HepG2 (cell line): ENCODE data around the gene ZNF318. TPM values are rescaled to one million over a fixed set of nuclear protein-coding genes. Genes with fewer than 3 reads are reported as not detected.

Experiments
- CSRNP1 ChIP-seq: sonication (generic); formaldehyde crosslinking; IDR thresholded peaks from 2 replicates; pipeline ENCODE4 v1.8.1; 2023; ENCODE audit warnings: mild to moderate bottlenecking, missing genetic modification reagents
- EP300 ChIP-seq, 3 experiments: sonication (generic) in 1 of 3; formaldehyde crosslinking in 1 of 3; IDR thresholded peaks; 2 replicates each; pipeline versions ENCODE4 v1.5.1 to v1.6.1; 2011 to 2020; ENCODE audit warnings: low read depth in 2 of 3, low read length in 2 of 3, borderline replicate concordance in 1 of 3, improper control_type of control experiment in 1 of 3, mild to moderate bottlenecking in 1 of 3, missing genetic modification reagents in 1 of 3, moderate library complexity in 1 of 3
- FOXK1 ChIP-seq: sonication (generic); formaldehyde crosslinking; IDR thresholded peaks from 2 replicates; pipeline ENCODE4 v1.4.0; 2020; ENCODE audit warnings: low read depth, missing genetic modification reagents, borderline replicate concordance
- LRRFIP1 ChIP-seq: sonication (generic); formaldehyde crosslinking; conservative IDR thresholded peaks from 2 replicates; pipeline ENCODE4 v1.4.0; 2020; ENCODE audit warnings: missing genetic modification reagents
- NONO ChIP-seq, 2 experiments: fragments of 450-650 bp in 1 of 2; sonication (generic) in 1 of 2; formaldehyde crosslinking in 1 of 2; IDR thresholded peaks in 1 of 2; conservative IDR thresholded peaks in 1 of 2; 2 replicates each; pipeline versions ENCODE4 v1.6.1 to v1.8.0; 2017 to 2022; ENCODE audit warnings: mild to moderate bottlenecking in 1 of 2, missing genetic modification reagents in 1 of 2, moderate library complexity in 1 of 2
- NR3C1 ChIP-seq: sonication (generic); formaldehyde crosslinking; IDR thresholded peaks from 2 replicates; pipeline ENCODE4 v1.4.0; 2020; ENCODE audit warnings: missing genetic modification reagents
- POLR2A ChIP-seq, 2 experiments: IDR thresholded peaks; 2 replicates each; pipeline ENCODE4 v1.6.1; 2011; ENCODE audit warnings: low read depth in 2 of 2, low read length in 2 of 2, mild to moderate bottlenecking in 1 of 2, moderate library complexity in 1 of 2; ENCODE audit not compliant: insufficient read depth in 1 of 2
- PRPF4 ChIP-seq: fragments of 200-400 bp; formaldehyde crosslinking; IDR thresholded peaks from 2 replicates; pipeline ENCODE4 v1.6.1; 2016; ENCODE audit warnings: low read length, low read depth; ENCODE audit not compliant: poor library complexity, severe bottlenecking
- RORA ChIP-seq: sonication (generic); formaldehyde crosslinking; IDR thresholded peaks from 2 replicates; pipeline ENCODE4 v1.5.0; 2020; ENCODE audit warnings: mild to moderate bottlenecking, missing genetic modification reagents, moderate library complexity
- SIX4 ChIP-seq: sonication (generic); formaldehyde crosslinking; IDR thresholded peaks from 2 replicates; pipeline ENCODE4 v1.4.0; 2020; ENCODE audit warnings: missing genetic modification reagents
- THRA ChIP-seq: sonication (generic); formaldehyde crosslinking; IDR thresholded peaks from 2 replicates; pipeline ENCODE4 v1.4.0; 2020; ENCODE audit warnings: missing genetic modification reagents, borderline replicate concordance
- ZNF230 ChIP-seq: sonication (generic); formaldehyde crosslinking; IDR thresholded peaks from 2 replicates; pipeline ENCODE4 v1.4.0; 2020; ENCODE audit warnings: mild to moderate bottlenecking, missing genetic modification reagents
- ZNF564 ChIP-seq: sonication (generic); formaldehyde crosslinking; IDR thresholded peaks from 2 replicates; pipeline ENCODE4 v1.8.1; 2023; ENCODE audit warnings: mild to moderate bottlenecking, missing genetic modification reagents
- ZNF660 ChIP-seq: sonication (generic); formaldehyde crosslinking; IDR thresholded peaks from 2 replicates; pipeline ENCODE4 v1.5.1; 2020; ENCODE audit warnings: mild to moderate bottlenecking, low read depth, missing genetic modification reagents, borderline replicate concordance
- ZNF777 ChIP-seq: sonication (generic); formaldehyde crosslinking; IDR thresholded peaks from 2 replicates; pipeline ENCODE4 v1.4.0; 2020; ENCODE audit warnings: missing genetic modification reagents
- ZNF788 ChIP-seq: sonication (generic); formaldehyde crosslinking; IDR thresholded peaks from 2 replicates; pipeline ENCODE4 v1.5.0; 2020; ENCODE audit warnings: mild to moderate bottlenecking, missing genetic modification reagents, borderline replicate concordance
- ZNF800 ChIP-seq: sonication (generic); formaldehyde crosslinking; IDR thresholded peaks from 2 replicates; pipeline ENCODE4 v1.4.0; 2020; ENCODE audit warnings: missing genetic modification reagents
- ZNF841 ChIP-seq: sonication (generic); formaldehyde crosslinking; IDR thresholded peaks from 2 replicates; pipeline ENCODE4 v1.8.1; 2023; ENCODE audit warnings: missing genetic modification reagents, borderline replicate concordance
- ZNF878 ChIP-seq: sonication (generic); formaldehyde crosslinking; IDR thresholded peaks from 2 replicates; pipeline ENCODE4 v1.8.1; 2023; ENCODE audit warnings: mild to moderate bottlenecking, missing genetic modification reagents, moderate library complexity
- ZSCAN20 ChIP-seq: sonication (generic); formaldehyde crosslinking; IDR thresholded peaks from 2 replicates; pipeline ENCODE4 v1.4.0; 2020; ENCODE audit warnings: missing genetic modification reagents, mild to moderate bottlenecking, borderline replicate concordance
- polyA plus RNA-seq, 8 experiments: library from polyadenylated mRNA; depleted of rRNA in 3 of 8; stranded (reverse) in 7 of 8; unstranded in 1 of 8; fragments of >200 nt; fragmentation: Illumina TruSeq in 4 of 8; extraction: Trizol in 4 of 8; gene quantifications; 2 replicates each; pipeline versions ENCODE4 v1.2.1 to v1.2.3, GENCODE V29; 2011 to 2016; ENCODE audit warnings: low read depth in 4 of 8, missing spikeins in 1 of 8, mixed read lengths in 1 of 8; ENCODE audit not compliant: insufficient read depth in 1 of 8
- total RNA-seq, 5 experiments: library from RNA; depleted of rRNA; stranded (reverse); fragments of >200 nt; fragmentation: Illumina TruSeq; extraction: Trizol; gene quantifications; 2 replicates each; pipeline ENCODE4 v1.2.3, GENCODE V29; 2016; ENCODE audit warnings: low read depth in 1 of 5

ZNF318 gene
- total and polyA plus RNA-seq, 2 of the 13 experiments (the other 11 are each of a cell fraction or from before 2014, with no cell fraction given) = 13.0 to 14.5 TPM

GRCh38 chr6:43308101-43308989 is 61.1 kb downstream of the ZNF318 start, which contains the start of gene CRIP3 (continued):
- TF ChIP-seq ZNF878 (CRISPR knock-in tag) = no peak
- no peak for TF ChIP-seq SIX4
- TF ChIP-seq NR3C1 (CRISPR knock-in tag) = no peak
- no peak; the same call in 1 of the 2 replicates for TF ChIP-seq ZNF800
- no peak for TF ChIP-seq ZNF841 (CRISPR knock-in tag)
- no peak for TF ChIP-seq EP300 (IDR thresholded peaks at IDR 0.05; ENCODE audit: low read depth in 2 of 2, low read length in 2 of 2)
- no peak for TF ChIP-seq EP300 (CRISPR knock-in tag; IDR thresholded peaks at IDR 0.05; ENCODE audit: borderline replicate concordance)
- TF ChIP-seq ZNF564 (CRISPR knock-in tag) = peak; percentile 51; the same call in 1 of the 2 replicates
- TF ChIP-seq ZNF230 (CRISPR knock-in tag) = no peak
- TF ChIP-seq THRA (CRISPR knock-in tag) = peak; percentile 13; the same call in 1 of the 2 replicates
- TF ChIP-seq POLR2A (IDR thresholded peaks at IDR 0.05; ENCODE audit: insufficient read depth in 1 of 2, low read depth in 2 of 2, low read length in 2 of 2) = peak in 1 of 2 experiments; percentile 23; a peak in 2 of 4 replicates
- TF ChIP-seq ZNF788 (CRISPR knock-in tag) = no peak; the same call in 1 of the 2 replicates
- TF ChIP-seq PRPF4 = no peak
- no peak for TF ChIP-seq NONO (IDR thresholded peaks at IDR 0.05)
- no peak; the same call in none of the 2 replicates for TF ChIP-seq NONO (CRISPR knock-in tag; conservative IDR thresholded peaks at IDR 0.05)
- no peak for TF ChIP-seq RORA
- TF ChIP-seq FOXK1 = no peak
- no peak for TF ChIP-seq CSRNP1 (CRISPR knock-in tag)
- TF ChIP-seq ZNF777 (CRISPR knock-in tag) = 0 out of 2 replicates have a peak, but pooled peaks have one; percentile 20
- no peak for TF ChIP-seq LRRFIP1 (CRISPR knock-in tag)
- TF ChIP-seq ZSCAN20 = 0 out of 2 replicates have a peak, but pooled peaks have one; percentile 28
- TF ChIP-seq ZNF660 (CRISPR knock-in tag) = no peak
